ENCODE data around the gene RNU1-1.
"Not testable (repeated sequence)": the region's sequence is repeated elsewhere in the genome, so short reads cannot be mapped to it uniquely, and the experiment has no call there.

Gene RNU1-1

DNA sequence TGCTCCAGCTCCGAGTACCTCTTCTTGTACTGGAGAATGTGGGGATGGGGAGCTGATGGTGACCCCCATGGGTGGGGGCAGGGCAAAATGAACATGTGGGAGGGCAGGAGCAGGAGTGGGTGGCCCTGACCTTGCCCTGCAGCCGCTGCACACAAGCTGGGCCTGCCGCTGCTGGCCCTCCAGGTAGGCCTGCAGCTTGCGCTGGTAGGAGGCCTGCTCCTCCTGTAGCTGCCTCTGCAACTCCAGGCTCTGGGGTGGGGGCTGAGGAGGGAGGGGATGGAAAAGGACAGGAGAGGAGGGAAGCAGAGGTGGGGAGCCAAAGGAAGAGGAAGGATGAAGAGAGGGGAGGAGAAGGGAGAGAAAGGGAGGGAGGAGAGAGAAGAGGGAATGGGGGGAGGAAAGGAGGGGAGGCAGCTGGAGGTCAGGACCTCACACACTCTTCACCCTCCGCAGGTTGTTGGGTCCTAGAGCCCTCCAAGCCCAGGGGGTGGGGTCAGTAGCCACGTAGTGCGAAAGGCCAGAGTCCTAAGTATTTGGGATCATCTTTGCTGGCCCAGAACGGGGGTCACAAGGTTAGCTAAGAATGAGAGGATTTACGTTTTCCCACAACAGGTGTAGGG, 22.9 kb downstream of the RNU1-1 start:
- DNase-seq = no peak

DNA sequence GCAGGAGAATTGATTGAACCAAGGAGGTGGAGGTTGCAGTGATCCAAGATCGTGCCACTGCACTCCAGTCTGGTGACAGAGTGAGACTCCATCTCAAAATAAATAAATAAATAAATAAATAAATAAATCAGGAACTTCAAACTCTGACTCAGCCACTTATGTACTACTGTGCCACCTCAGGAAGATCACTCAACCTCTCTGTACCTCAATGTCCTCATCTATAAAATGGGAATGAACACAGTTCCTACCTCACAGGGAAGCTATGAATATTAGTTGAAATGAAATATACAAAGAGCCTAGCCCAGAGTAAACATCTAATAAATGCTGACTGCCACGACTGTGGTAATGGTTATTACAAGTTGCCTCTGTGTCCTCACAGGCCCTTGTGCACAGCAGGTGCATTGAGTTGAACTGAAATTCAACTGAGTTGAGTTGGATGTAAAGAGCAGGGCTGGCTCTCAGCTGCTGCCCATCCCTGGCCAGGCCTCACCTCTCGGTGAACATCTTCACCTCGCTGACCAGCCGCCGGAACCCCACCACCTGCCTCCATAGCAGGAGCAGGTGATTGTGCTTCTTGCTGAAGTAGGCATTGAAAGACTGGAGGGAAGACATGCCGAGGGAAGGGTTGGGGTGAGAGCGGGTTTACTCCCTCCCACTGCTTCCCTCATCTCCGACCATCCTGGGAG, 24.7 kb downstream of the RNU1-1 start:
- not testable (repeated sequence) for DNase-seq

DNA sequence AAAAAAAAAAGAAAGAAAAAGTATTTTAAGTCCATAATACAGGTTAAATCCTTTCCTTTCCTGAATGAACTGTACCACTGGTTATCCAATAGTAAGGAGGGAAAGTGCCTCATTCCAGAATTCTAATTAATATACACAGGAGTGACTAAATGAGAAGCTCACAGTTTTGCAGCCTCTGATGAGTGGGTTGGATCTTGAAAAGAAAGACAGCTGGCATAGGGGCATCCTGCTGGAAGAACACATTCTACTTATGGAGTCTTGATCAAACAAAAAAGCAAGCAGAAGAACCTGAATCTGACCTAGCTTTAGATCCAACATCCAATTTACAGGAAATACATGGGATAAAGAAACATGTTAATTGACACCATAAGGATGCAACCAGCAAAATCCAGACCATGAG, 27.1 kb downstream of the RNU1-1 start:
- not testable (repeated sequence) for DNase-seq

DNA sequence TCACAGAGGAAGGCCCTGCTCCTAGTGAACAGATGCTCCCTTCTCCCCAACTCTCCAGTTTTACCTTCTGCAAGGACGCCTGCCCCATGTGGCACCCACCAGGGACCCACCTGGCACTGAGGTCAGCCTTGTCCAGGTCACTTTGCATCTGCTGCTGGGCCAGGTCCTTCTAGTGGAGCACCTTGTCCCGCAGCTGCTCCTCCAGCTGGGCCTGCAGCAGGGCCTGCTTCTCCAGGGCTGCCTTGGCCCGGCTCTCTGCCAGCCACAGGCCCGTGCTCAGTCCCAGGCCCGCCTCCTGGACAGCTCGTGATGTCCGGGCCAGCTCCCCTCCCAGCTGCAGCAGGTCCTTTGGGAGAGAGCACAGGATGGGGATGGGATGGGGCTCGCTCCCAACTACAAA, 27.8 kb downstream of the RNU1-1 start:
- not testable (repeated sequence) for DNase-seq

DNA sequence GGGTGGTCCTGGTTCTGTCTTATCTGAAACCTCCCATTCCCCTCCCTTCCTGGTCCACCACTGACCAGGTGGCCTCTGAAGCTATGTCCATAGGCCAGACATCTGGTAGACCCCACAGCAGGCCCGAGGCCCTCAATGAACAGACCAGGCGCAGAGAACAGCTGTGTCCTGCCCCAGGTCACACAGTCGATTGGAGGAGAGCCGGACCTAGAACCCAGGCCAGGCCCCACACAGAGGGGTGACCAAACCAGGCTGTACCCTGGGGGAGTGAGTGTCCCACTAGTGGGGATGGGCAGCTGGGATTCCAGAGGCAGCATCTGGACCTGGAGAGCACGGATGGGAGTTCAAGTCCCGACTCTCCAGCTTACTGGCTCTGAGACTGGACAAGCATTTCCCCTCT, 29.2 kb downstream of the RNU1-1 start:
- no peak for DNase-seq

DNA sequence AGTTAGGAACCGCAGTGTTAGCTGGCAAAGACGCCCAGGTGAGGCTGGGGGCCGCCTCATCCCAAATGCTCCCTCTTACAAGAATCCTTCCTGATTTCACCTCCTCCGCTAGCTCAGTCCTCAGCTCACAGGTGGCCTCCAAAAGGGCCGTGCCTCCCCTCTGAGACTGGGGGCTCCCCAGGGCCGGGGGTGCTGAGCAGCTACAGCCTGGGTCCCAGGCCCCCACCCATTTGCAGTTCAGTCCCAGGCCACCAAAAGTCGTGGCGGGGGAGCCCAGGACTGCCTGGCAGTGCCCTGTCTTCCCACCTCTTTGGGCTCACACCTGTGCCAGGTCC, 29.6 kb downstream of the RNU1-1 start:
- DNase-seq = no peak

DNA sequence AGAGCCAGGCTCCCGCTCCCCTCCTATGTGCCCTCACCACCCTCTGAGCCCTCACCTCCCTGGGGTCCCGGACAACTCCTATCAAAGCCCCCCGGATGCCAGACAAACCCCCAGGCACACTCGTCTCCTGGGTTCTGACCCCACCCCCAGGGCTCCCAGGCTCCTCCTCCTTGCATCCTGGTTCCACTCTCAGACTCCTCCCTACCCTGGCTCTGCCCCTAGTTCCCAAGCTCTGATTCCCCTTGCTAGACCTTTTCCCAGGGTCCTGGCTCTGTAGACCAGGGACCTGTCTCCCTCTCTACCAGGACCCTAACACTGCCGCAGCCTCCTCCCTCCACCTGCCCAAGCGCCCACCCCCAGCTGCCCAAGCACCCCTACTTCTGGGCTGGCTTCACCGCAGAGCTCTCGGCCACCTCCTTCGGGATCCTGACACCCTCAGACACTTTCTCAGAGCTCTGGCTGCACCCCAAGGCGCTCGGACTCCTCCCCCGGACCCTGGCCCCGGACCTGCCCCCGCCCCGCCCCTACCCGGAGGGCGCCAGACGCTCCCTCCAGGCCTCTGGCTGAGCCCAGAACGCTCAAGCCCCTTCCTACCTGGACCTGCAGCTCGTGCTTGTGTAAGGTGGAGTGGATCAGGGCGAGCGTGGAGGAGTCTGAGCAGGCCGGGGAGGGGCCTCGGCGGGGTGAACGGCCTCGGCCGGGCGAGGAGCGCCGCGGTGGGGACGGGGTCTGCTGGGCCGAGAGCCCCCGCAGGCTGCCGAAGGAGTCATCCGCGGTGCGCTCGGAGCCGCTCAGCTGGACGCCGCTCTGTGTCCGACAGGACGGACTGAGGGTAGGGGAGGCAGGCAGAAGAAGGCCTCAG, 30.2 kb downstream of the RNU1-1 start:
- not testable (repeated sequence) for DNase-seq

DNA sequence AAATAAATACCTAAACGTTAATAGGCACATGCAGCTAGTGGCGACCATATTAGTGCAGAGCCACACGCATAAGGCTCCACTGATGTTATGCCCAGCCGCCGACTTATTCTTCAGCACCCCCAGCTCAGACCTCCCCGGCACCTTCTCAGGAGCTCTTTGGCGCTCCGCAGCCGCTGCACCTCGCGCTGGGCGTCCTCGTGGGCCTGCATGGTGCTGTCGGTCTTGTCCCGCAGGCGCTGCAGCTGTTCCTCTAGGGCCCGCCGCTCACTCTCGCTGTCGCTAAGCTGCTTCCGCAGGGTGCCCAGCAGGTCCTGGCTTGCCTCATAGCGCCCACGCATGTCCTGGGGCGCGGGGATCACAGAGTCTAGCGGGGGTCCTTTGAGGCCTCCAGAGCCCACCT, 30.9 kb downstream of the RNU1-1 start:
- not testable (repeated sequence) for DNase-seq

DNA sequence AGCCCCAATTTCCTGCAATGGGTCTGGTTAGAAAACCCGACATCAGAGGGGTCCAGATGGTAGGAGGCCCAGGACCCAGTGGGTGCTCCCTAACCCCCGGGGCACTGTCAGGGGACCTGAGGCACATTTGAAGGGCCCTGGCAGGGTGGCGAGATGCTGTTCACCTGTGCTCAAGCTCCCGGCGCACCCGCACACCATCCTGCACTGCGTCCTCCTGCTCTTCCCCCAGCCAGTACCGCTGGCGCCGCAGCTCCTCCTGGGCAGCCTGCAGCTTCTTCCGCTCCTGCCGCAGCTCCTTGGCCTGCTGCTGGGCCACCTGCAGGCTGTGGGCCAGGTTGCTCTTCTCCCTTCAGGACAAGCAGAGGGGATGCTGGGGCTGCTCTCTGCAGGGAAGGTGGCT, 36.0 kb downstream of the RNU1-1 start:
- no peak for DNase-seq

DNA sequence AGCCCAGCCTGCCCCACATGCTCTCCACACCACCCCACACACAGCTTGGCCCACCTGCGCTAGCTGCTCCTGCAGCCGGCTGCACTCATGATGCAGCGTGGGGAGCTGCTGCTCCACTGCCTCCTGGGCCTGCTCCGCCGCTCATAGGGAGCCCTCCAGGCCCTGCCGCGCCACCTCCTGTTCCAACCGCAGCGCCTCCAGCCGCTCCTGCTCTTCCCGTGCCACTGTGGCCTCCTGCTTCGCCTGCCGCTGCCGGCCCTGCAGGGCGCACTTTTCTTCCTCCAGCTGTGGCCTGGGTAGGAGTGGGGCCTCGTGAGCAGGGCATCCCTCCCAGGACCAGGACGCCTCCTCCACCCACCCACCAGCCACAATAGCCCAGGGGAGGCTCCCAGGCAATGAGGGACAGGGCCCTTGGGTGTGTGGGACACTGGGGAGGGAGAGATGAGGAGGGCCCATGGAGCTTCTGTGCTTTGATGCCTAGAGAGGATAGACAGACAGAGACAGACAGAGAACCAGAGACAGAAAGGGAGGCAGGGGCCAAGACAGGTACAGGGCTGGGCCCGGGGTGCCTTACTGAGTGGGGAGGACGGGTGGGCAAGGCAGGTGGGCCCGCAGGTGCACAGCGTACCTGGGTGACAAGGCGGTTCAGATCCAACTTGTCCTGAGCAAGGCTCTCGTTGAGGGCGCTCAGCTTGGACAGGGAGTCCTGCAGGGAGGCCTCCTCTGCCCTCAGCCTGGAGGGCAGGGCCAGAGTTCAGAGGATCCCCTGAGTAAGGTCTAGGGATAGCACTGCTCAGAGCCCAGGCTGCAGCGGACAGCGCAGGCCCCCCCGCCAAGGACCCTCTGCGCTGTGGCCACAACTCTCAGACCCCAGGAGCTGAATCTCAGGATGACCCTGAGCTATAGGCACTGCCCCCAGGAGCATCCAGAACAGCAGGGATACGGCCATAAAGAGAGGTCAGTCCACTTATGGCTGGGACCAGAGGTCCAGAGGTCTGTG, 38.0 kb downstream of the RNU1-1 start:
- DNase-seq = not testable (repeated sequence)

DNA sequence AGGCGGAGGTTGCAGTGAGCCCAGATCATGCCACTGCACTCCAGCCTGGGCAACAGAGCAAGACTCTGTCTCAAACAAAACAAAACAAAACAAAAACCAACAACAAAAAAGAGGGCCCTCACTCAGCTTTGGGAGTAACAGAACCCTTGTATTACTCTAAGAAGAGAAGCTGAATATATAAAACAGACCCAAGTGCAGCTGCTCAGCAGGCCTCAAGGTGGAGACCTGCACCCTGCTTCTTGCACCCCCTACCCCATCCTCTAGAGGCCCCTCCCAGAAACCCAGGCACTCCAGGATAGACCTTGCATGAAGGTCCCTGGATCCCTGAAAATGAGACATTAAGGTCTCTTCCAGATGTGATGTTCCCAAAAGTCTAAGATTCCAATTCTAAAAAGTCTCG, 39.2 kb downstream of the RNU1-1 start:
- DNase-seq = not testable (repeated sequence)

DNA sequence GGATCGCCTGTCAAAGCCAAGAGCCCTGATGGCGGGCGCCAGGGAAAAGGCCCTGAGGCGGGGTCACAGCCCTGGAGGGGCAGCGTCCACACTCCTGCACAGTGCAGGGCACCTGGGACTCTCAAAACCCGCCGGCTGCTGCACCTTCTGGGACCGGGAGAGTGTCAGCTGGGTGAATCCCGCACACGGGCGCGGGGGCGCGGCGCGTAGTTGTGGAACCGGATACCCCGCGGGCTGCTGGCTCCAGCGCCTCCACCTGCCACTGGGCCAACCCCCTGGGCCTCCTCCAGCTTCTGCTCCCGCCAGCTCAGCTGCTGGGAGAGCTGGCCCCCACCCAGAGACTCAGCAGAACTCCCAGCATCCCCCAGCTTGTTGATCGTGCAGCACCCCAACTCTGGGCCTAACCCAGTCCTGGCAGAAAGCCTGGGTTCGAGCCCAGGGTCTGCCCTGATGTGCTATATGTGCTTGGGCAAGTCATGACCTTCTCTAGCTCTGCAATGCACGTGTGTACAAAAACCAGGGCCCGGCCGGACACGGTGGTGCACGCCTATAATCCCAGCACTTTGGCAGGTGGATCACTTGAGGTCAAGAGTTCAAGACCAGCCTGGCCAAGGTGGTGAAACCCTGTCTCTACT, 39.8 kb downstream of the RNU1-1 start:
- no peak for DNase-seq

DNA sequence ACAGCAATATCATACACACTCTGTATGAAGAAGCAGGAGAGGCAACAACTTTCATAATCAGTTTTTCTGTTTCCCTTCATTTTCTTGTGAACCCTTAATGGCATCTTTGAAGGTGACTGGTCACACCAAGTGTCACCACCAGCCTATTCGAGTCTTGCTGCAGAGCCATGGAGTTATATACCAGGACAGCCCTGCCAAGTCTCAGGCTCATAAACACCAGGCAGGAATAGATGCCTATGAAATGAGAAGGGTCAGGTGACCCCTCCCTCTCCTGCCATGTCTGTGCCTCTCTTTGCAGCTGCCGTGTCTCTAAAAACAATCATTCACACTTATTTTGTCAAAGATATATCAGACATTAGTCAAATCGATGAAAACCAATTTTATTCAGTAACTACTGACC, 45.5 kb downstream of the RNU1-1 start:
- no peak for DNase-seq

DNA sequence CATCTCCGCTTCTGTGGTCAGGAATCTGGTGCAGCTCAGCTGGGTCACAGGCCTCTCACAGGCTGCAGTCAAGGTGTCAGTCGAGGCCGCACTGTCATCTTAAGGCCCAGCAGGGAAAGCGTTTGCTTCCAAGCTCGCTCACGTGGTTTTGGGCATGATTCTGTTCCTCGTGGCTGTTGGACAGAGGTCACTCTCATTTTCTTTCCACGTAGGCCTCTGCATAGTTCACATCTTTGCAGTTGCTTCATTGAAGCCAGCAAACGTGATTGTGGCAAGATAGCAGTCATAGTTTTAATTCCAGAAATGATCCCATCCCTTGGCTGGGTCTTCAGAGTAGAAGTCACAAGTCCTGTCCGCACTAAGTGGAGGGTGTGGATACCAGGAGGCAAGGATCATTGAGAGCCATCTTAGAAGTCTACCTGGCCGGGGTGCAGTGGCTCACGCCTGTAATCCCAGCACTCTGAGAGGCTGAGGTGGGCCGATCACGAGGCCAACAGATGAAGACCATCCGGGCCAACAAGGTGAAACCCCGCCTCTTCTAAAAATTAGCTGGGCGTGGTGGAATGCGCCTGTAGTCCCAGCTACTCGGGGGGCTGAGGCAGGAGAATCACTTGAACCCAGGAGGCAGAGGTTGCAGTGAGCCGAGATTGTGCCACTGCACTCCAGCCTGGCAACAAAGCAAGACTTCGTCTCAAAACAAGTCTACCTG, 49.0 kb downstream of the RNU1-1 start:
- DNase-seq = no peak

All from NCI-H446 (cell line).